Measurements from ENCODE around the gene SLC7A6.

SLC7A6 gene

GRCh38 chr16:68231384-68232136, 32.8 kb upstream of the SLC7A6 start:
- TF ChIP-seq, protein P1, sequence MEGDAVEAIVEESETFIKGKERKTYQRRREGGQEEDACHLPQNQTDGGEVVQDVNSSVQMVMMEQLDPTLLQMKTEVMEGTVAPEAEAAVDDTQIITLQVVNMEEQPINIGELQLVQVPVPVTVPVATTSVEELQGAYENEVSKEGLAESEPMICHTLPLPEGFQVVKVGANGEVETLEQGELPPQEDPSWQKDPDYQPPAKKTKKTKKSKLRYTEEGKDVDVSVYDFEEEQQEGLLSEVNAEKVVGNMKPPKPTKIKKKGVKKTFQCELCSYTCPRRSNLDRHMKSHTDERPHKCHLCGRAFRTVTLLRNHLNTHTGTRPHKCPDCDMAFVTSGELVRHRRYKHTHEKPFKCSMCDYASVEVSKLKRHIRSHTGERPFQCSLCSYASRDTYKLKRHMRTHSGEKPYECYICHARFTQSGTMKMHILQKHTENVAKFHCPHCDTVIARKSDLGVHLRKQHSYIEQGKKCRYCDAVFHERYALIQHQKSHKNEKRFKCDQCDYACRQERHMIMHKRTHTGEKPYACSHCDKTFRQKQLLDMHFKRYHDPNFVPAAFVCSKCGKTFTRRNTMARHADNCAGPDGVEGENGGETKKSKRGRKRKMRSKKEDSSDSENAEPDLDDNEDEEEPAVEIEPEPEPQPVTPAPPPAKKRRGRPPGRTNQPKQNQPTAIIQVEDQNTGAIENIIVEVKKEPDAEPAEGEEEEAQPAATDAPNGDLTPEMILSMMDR (conservative IDR thresholded peaks at IDR 0.05), result no peak
- no peak overlapping the region for H3K27ac ChIP-seq

DNA sequence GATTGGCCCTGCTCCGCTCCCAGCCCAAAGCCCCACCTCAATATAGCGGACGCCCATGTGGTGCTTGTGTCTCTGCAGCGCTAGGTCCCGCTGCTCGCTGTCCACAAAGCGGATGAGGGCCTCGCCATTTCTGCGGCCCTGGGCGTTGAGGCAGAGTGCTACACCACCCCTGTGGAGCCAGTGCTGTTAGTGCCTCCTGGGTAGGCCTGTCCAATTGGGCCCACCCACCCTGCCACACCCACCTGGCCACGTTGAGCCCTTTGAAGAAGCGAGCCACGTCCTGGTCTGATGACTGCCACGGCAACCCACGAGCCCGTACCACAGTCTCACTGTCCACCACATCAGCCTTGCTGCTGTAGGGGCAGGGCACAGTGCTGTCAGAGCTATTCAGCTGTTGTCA, 32.0 kb upstream of the SLC7A6 start:
- peak overlapping the region; percentile 92 for H3K27ac ChIP-seq
- TF ChIP-seq, protein P1 (conservative IDR thresholded peaks at IDR 0.05), result no peak

DNA sequence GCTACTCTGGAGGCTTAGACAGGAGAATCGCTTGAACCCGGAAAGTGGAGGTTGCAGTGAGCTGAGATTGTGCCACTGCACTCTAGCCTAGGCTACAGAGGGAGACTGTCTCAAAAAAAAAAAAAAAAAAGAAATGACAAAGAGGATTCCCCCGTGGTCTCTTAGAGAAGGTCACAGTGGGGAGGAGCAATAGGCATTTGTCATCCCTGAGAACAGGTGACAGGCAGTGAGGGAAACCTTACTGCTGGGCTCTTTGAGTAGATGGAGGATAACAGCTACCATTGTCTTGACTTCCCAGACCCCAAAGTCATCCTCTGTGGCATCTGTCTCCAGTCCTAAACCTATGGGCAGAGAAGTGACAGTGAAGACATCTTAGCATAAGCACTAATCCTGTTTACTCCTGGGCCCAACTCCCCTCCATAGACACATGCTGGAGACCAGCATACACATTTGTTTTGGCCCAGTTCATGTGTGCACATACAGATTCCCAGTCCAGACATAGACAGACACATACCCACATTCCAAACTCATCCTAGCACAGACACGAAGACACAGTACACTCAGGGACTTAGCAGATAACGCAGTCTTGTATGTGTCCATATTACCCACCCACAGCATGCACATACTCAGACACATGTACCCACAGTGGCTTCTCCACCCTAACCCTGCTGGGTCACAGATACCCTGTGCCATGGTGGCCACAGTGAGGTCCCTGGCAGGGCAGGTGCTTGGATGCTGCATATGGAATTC, 31.1 kb upstream of the SLC7A6 start:
- TF ChIP-seq, protein P1 (conservative IDR thresholded peaks at IDR 0.05), result no peak
- peak overlapping the region; percentile 92 for H3K27ac ChIP-seq

DNA sequence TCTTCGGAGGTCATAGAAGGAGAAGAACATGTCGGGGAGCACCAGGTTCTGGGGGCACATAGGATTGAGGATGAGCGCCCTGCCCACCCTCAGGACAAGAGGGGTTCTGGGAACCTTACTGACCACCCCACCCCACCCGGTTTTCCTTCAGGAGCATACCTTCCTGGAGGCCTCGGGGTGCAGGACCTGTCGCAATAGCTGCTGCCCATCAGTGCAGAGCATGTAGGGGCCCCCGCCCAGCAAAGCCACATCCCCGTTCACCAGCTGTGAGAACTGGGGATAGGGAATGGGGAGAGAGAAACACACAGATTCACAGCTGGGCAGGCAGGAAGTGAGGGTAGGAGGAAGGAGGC, 30.5 kb upstream of the SLC7A6 start:
- H3K27ac ChIP-seq, result peak overlapping the region; percentile 92
- TF ChIP-seq, protein P1 (conservative IDR thresholded peaks at IDR 0.05), result no peak

DNA sequence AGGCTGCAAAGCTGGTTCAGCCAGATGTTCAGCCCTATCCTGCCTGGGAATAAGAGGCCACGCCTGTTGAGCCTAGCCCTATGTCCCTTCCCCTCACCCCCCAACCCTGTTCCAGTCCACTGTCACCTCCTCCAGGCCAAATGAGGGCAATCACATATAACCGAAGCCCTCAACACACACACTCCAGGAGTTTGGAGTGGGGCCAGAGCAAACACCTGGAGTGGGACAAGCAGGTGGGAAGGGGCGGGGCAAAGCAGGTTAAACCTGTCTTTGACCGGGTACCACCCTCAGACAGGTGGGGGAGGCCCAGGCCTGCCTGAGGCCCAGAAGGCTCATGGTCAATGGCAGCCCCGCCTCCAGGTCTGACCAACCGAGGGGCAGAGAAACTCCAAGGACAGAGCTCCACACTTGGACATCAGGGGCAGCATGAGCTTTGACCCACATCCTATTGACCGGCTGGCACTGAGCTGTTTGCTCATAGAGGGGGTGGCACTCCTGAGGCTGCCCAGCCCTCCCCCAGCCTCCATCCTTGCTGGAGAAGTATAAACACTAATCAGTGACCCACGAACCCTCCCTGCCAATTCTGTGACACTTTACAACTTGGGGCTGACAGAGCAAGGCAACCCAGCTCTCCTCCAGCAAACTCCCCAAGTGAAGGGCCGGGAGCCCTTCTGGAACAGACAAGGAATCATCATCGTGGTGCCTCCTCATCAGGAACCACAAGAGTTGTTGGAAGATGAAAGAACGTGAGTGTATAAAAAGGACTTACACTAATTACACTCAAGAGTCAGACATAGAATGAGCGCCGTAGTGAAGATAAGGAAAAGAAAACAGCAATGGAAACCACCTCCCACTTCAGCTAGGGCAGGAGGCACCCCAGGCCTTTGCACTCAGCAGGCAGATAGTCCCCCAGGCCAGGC, 29.9 kb upstream of the SLC7A6 start:
- H3K27ac ChIP-seq, result peak overlapping the region; percentile 92
- TF ChIP-seq, protein P1 (conservative IDR thresholded peaks at IDR 0.05), result no peak

DNA sequence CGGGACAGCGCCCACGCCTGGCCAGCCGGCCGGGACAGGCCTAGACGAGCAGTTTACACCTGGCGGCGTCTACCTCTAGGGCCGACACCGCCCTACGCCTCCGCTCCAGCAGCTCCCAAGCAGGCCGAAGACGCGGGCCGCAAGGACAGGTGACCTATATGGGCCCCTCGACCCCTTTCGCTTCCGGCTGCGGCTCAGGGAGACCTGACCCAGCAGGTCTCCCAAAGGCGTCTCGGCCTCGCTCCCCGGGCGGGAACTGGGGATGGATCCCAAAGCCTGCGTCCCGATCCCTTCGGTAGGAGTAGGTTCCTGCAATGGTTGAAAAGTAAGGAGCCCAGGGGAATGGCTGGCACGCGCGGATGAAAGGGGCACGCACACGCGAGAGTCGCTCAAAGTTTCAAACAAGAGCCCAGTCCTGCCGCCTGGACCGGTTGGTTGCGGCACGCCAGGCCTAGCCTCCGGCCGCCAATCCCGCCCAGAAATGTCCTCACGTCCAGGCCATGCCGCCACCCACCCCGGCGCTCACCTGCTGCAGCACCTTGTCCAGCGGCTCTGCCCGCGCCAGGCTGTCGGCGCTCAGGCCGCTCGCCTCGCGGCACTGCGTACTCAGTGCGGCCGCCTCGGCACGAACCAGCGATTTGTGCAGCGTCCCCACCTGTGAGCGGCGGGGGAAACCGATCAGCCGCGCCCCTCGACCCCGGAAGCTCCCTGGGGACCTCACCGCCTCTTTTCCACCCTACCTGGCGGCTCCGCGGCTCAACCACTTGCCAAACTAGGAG, 29.0 kb upstream of the SLC7A6 start:
- TF ChIP-seq, protein P1 (conservative IDR thresholded peaks at IDR 0.05), result peak; percentile 42
- H3K27ac ChIP-seq, result peak overlapping the region; percentile 92
